HG03571 (cell line): ENCODE data around the gene ECHS1.

Experiments
- ATAC-seq: cut with Tn5 transposase; IDR thresholded peaks from one replicate; pipeline ENCODE4 v1.9.1; 2021; ENCODE audit not compliant: unreplicated experiment

The ECHS1 gene

DNA sequence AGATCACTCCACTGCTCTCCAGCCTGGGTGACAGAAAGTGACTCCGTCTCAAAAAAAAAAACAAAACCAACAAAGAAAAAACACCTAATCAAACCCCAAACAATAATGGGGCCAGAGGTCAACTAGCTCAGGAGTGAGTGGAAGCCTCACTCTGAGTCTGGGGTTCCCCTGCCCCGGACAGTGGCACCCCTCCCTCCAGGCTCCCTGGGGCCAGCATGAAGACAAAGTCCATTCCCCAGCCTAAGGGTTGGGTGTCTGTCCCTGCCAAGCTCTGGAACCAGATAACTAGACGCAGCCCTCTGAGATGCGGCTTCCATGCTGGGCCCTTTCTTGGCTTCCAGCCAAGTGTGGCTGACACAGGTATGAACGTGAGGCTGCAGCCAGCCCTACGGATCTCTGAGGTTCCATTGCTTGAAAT, 13.6 kb downstream of the ECHS1 start:
- no peak for ATAC-seq

DNA sequence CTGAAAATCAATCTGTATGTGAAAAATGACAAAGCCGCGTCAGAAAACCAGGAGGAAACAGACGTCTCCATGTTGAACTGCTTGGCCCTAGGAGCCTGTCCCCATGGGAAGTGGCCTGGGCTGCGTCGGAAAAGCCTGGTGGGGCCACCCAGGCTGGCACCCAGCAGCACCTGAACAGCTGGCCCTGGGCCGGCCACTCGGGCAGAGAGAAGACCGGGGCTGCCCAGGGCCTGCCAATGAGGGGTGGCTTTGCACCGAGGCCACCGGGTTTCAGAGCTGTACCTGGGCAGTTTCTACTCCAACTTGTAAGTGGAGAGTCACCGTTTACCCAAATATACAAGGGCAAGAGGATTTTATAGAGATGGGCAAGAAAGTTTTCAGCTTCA, 14.2 kb downstream of the ECHS1 start:
- no peak for ATAC-seq

DNA sequence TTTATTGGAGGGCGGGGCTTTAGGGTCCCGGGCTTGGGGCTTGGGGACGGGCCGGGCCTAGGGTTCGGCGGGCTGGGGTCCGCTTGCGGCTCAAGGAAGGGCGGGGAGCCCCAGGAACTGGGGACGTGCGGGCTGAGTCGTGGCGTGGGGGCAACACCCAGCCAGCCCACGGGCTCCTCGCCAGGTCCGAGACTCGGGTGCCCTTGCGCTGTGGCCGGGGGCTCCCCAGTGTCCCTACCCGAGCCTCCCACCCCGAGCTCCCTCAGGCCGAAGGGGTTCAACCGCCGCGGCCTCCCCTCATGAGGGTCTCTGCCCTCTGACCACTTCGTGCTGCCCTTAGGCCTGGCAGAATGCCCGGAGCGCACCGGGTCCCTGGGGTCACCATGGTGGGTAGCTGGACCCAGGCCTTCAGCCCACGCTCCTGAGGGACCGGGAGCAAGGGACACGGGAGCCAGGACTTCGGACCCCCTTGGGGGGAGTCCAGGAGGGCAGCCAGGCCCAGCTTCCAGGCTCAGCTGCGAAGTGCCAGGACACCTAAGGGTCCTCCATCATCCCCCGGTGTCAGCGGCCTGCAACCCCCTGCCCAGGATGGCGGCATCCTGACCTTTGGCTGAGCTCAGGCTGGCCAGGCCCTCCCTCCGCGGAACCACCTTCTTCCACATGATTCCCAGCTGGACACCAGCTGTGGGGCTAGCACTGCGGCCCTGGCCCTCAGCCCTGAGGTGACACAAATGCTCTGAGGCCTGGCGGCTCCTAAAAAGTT, 14.8 kb downstream of the ECHS1 start:
- no peak for ATAC-seq

DNA sequence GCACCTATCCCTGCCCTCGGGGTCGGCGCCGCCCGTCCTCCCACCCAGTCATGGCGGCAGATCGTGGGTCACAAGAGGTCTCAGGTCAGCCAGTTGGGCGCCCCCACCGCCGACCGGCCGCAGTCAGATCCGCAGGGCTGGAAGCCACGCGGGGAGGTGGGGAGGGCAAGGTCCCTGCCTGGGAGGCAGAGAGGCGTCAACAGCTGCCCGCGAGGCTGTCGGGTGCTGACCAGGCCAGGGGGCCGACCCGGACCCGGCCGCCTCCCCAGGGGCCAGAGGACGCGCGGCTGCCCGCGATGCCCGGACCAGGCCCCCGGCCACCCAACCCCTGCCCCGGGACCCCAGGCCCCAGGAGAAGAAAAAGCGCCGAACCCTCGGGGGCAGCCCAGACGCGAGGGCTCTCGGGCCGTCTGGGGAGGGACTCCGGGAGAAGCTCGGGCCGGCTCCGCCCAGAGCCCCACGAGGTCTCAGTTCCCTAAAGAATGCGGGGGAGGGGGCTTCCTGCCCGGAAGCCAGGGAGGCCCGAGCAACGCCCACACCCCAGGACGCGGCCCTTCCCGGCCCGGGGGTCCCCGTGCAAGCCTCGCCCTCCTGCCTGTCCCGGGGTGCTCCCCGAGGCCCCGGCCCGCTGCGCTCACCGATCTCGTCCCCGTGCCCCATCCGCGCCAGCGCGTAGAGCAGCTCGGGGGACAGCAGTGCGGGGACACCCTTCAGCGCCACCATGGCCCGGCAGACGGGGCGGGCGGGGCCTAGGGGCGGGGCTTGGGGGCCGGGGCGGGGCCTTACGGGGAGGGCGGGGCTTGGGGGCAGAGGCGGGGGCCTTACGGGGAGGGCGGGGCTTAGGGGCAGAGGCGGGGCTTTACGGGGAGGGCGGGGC, 15.6 kb downstream of the ECHS1 start, which contains the start of gene FUOM:
TSS of gene FUOM (minus strand) at position 735 of the 877 bp plus-strand sequence. CDS start at position 723, 12 bp downstream.
- peak; percentile 73 for ATAC-seq

DNA sequence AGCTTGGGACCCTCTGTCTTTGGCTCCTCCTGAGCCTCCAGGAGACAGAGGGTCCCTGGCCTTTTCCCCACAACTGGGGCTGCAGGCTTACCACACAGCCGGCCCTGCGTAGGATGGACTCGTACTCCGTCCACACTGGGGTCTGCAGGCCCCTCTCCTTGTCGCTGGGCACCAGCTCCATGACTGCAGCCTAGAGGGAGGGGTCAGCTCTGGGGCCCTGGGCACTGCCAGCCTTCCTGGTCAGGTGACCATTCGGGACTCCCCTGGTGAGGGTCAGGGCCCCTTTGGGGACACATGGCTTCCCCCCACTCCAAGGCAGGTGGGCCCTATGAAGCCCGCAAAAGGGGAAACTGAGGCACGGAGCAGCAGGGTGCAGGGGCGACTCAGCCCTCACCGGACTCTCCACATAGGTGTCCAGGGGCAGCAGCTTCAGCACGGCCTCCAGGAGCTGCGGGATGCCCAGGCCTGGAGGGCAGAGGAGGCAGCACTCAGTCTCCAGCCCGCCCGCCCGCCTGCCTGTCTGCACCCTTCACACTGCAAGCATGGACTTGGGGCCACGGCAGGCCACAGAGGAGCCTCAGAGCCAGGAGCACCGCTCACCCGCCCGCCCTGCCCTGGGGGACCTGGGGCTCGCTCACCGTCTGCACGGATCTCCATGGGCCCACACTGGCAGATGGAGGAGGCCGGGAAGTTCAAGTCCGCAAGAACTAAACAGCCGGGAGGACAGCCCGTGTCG, 16.4 kb downstream of the ECHS1 start:
- no peak for ATAC-seq

DNA sequence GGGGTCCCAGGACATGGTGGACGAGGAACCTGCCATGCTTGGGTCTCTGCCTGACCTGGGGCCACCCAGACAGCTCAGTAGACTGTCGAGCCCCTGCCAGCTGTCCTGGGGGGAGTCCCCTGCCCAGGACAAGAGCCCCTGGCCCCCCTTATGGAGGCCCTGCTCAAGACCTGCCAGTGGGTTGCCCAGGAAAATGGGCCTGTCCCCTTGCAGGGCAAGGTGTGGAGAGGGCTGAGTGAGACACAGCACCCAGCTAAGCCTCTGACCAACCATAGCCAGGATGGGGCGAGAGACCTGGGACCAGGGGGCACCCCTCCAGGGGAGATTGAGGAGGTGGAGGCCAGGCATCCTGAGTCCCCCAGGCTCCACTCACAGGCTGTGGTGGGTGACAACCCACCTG, 17.2 kb downstream of the ECHS1 start:
- no peak for ATAC-seq

DNA sequence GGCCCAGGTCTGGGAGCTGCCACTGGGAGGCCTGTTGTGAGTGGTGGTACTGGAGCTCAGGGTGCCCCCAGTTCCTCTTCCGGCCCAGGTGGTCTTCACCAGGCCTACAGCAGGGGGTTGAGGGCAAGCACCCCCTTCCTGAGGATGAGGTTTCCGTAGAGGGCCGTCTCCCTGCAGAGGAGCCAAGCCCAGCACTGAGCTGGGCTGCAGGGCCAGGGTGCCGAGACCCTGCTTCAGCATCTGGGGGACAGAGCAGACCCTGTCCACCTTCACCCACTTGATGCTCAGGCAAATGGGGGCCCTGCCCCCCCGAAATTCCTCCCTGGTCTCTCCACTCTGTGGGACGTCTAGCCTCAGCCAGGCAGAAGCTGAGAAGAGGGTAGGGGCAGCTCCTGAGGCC, 17.9 kb downstream of the ECHS1 start:
- no peak for ATAC-seq

- ATAC-seq: no peak
Measured at GRCh38 chr10:133354672-133355240, 18.4 kb downstream of the ECHS1 start.

GRCh38 chr10:133353988-133354605, 19.1 kb downstream of the ECHS1 start:
- ATAC-seq: no peak

DNA sequence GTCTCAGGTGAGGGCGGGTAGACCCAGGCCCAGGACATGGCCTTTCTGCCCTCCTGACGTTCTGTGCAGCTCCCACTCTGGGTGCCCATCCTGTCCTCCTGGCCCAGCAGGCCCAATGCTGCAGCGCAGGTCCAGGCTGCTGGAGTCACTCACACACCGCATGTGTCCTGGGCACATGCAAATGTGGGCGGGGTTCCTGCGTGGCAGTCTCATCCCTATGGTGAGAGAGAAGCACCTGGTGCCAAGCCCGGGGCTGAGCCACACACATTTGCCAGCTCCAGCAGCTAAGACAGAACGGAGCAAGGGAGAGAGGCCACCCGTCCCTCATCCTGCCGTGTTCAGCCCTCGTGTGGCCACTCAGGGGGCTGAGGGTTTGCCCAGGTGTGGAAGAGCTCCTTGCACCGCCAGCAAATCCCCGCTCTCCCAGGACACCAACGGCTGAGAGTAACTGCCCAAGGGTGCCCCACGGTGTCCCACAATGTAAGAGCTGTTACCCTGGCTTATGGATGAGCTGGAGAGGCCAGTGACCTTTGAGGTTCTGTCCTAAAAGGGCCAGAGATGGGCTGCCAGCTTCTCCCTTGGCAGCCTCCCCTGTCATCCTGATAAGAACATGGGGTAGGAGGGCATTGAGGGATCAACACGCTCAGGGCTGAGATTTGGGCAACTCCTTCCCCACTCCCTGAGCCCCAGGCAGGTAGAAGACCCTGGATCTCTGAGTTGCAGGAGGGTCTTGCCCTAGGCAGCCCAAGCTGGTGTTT, 19.8 kb downstream of the ECHS1 start:
- no peak for ATAC-seq

- ATAC-seq: no peak
Measured at GRCh38 chr10:133351408-133352318, 21.5 kb downstream of the ECHS1 start.

- no peak for ATAC-seq
Measured at GRCh38 chr10:133350950-133351329, 22.2 kb downstream of the ECHS1 start.

GRCh38 chr10:133350283-133350949, 22.7 kb downstream of the ECHS1 start:
- ATAC-seq: no peak

DNA sequence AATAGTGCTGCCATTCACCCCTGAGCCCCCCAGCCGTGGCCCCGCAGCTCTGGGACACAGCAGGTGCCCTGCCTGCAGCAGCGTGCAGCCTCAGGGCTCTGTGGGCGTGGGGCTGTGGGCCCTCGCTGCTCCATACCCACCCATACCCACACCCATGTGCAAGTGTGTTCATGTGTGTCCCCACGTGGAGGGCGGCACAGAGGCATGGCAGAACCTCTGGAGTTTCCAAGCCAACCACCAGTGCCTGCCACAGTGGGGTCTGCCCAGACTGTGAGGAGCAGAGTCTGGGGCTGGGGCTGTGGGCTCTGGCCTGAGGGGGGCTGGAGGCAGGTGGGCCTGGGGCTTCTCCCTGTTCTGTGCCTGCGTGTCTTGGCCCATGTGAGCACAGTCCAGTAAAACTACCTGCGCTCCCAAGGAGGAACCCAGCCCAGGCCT, 23.6 kb downstream of the ECHS1 start:
- no peak for ATAC-seq

- ATAC-seq: no peak
Measured at GRCh38 chr10:133349160-133349568, 24.0 kb downstream of the ECHS1 start.

DNA sequence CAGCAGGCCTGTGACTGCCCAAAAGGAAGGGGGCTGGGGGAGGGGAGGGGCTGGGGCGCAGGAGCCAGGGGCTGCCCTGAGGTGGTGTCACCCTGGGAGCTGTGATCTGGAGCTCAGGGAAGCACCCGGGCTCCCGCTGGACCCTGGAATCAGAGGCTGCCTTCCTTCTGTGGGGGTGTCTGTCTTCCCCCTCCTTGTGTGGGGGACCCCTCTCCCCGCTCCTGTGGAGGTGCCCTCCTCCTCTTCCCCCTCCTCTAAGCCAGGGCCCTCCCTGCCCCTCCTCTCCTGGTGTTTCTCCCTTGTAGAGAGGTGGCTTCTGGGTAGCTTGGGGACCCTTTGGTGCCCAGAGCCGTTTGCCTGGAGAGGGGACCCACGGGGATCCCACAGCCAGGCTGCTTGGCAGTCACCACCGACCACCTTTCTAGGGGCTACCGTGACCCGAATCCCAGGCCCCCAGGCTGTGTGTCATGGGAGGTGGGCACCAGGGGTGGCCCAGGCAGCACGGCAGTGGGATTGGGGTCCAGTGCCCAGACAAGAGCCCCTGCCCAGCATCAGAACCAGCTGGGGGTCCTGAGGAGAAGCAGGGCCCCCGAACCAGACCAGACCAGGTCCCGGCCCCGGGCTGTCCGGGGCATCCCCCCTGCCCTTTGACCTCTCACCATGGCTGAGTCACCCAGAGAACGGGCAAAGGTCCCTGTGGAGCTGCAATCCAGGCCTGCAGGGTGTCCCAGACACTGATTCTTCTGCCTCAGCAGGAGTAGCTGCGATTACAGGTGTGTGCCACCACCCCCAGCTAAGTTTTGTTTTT, 25.2 kb downstream of the ECHS1 start:
- ATAC-seq: no peak

DNA sequence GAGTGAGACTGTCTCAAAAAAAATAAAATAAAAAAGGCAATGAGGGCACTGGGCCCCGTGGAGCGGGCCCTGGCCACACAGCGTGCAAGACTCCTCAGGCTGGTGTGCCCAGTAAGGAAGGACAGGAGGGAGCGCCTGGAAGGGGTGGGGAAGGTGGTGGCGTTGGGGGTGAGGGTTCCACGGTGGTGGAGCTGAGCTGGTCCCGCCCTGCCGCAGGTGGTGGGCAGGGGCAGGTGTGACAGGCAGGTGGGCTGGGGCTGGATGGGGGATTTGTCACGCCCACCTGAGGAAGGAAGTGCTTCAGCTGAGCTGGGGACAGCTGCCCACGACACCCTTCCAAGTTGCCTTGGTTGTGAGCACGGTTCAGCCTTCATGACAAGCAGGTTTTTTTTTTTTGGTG, 26.7 kb downstream of the ECHS1 start:
- ATAC-seq: no peak
